Measurements from ENCODE around the gene ARID2.

Gene ARID2

DNA sequence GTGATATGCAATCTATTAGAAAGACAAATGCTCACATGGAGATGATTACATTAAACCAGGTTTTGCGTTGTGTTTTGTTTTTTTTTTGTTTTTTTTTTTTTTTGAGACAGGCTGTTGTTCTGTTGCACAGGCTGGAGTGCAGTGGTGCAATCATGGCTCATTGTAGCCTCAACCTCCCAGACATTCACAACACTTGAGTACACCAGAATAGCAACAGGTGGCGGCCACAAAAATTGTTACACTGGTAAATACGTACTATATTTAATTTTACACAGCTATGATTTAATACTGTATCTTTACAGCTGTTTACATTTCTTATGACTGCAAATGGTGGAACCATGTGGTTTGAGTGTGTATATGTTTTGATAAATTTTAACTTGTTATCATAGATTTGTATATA is 200.9 kb downstream of the ARID2 start:
- Histone ChIP-seq H3K9ac (ENCODE audit: low read length) (no peak overlapping the region), H3K4me3 (ENCODE audit: low read length) (no peak overlapping the region), H3K27me3 (ENCODE audit: control insufficient read depth, insufficient read depth, low read length) (no peaks in the 10 kb centered on the region), H3K4me1 (ENCODE audit: control insufficient read depth, insufficient read depth, low read length) (peaks cover 5% of the 10 kb centered on the region), H3K27ac (ENCODE audit: low read depth, low read length) (no peak overlapping the region), H3K36me3 (ENCODE audit: control insufficient read depth, insufficient read depth, low read length) (peaks cover 12% of the 10 kb centered on the region)

DNA sequence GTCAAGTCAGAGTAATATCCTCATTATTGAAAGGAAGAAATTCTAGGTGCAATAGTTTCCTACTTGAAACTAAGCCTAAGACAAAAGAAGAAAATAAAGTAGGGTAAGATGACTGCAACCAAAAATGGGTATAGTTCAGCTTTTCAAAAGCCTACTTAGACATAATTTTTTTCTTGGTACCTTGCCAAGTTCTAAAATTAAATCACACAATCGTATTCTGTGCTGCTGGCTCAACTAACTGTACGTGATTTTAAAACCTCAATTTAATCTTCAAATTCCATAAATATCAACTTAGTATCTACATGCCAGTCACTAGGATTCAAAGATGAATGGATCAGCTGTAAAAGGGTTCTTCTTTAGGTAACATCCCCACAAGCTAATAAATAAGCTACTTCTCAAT is 204.0 kb downstream of the ARID2 start:
- Histone ChIP-seq H3K4me1 (ENCODE audit: control insufficient read depth, insufficient read depth, low read length) (peaks cover 5% of the 10 kb centered on the region), H3K9ac (ENCODE audit: low read length) (no peak overlapping the region), H3K4me3 (ENCODE audit: low read length) (no peak overlapping the region), H3K36me3 (ENCODE audit: control insufficient read depth, insufficient read depth, low read length) (peaks cover 5% of the 10 kb centered on the region), H3K27ac (ENCODE audit: low read depth, low read length) (no peak overlapping the region), H3K27me3 (ENCODE audit: control insufficient read depth, insufficient read depth, low read length) (no peaks in the 10 kb centered on the region)

GRCh38 chr12:45934956-45935355 is 205.4 kb downstream of the ARID2 start:
- Histone ChIP-seq H3K4me1 (ENCODE audit: control insufficient read depth, insufficient read depth, low read length) (peaks cover 5% of the 10 kb centered on the region), H3K4me3 (ENCODE audit: low read length) (no peak overlapping the region), H3K27me3 (ENCODE audit: control insufficient read depth, insufficient read depth, low read length) (no peaks in the 10 kb centered on the region), H3K36me3 (ENCODE audit: control insufficient read depth, insufficient read depth, low read length) (peaks cover 5% of the 10 kb centered on the region), H3K27ac (ENCODE audit: low read depth, low read length) (no peak overlapping the region), H3K9ac (ENCODE audit: low read length) (no peak overlapping the region)

DNA sequence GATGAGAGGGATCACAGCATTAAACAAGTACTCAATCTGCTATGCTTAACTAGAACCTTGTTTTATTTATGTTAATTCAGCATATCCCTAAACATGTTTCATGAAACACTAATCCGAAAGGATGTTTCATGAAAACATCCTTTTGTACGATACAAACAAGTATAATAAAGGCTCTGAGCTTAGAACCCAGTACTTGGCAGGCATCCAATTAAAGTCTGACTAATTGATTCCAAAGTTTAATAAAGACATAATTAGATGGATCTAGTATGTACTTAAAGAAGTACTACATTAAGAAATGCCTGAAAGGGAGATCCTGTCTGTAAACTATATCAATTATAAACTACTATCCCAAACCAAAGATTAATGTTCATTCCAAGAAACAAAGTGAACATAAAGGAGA is 209.1 kb downstream of the ARID2 start:
- Histone ChIP-seq H3K4me3 (ENCODE audit: low read length) (no peak overlapping the region), H3K27me3 (ENCODE audit: control insufficient read depth, insufficient read depth, low read length) (no peaks in the 10 kb centered on the region), H3K9ac (ENCODE audit: low read length) (no peak overlapping the region), H3K4me1 (ENCODE audit: control insufficient read depth, insufficient read depth, low read length) (peaks cover 3% of the 10 kb centered on the region), H3K36me3 (ENCODE audit: control insufficient read depth, insufficient read depth, low read length) (peaks cover 3% of the 10 kb centered on the region), H3K27ac (ENCODE audit: low read depth, low read length) (no peak overlapping the region)

GRCh38 chr12:45939759-45940158 is 210.3 kb downstream of the ARID2 start:
- Histone ChIP-seq H3K4me3 (ENCODE audit: low read length) (no peak overlapping the region), H3K27ac (ENCODE audit: low read depth, low read length) (no peak overlapping the region), H3K4me1 (ENCODE audit: control insufficient read depth, insufficient read depth, low read length) (no peaks in the 10 kb centered on the region), H3K9ac (ENCODE audit: low read length) (no peak overlapping the region), H3K36me3 (ENCODE audit: control insufficient read depth, insufficient read depth, low read length) (peaks cover 6% of the 10 kb centered on the region), H3K27me3 (ENCODE audit: control insufficient read depth, insufficient read depth, low read length) (no peaks in the 10 kb centered on the region)

DNA sequence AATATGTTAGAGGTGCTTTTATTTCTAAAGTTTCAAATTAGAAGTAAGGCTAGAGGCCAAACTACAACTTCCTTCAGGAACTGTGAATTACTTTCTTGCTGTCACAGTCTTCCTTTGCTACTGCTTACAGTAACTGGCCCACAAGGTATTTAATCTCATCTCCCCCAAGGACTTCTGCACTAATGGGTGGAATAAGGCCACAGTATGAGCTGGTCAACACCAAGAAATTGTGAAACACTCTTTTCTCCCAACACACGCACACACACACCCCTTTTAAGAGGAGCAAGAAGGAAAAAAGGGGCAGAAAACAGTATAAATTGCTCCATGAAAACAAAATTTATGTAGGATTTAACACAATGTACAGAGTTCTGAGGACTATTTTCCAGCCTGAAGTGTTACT is 215.3 kb downstream of the ARID2 start:
- Histone ChIP-seq H3K9ac (ENCODE audit: low read length) (no peak overlapping the region), H3K27me3 (ENCODE audit: control insufficient read depth, insufficient read depth, low read length) (no peaks in the 10 kb centered on the region), H3K4me3 (ENCODE audit: low read length) (no peak overlapping the region), H3K4me1 (ENCODE audit: control insufficient read depth, insufficient read depth, low read length) (no peaks in the 10 kb centered on the region), H3K36me3 (ENCODE audit: control insufficient read depth, insufficient read depth, low read length) (peaks cover 14% of the 10 kb centered on the region), H3K27ac (ENCODE audit: low read depth, low read length) (no peak overlapping the region)

- no peak overlapping the region for H3K4me3 ChIP-seq (ENCODE audit: low read length)
- H3K36me3 ChIP-seq (ENCODE audit: control insufficient read depth, insufficient read depth, low read length): peaks cover 14% of the 10 kb centered on the region
- H3K4me1 ChIP-seq (ENCODE audit: control insufficient read depth, insufficient read depth, low read length): no peaks in the 10 kb centered on the region
- no peak overlapping the region for H3K27ac ChIP-seq (ENCODE audit: low read depth, low read length)
- H3K9ac ChIP-seq (ENCODE audit: low read length): no peak overlapping the region
- H3K27me3 ChIP-seq (ENCODE audit: control insufficient read depth, insufficient read depth, low read length): no peaks in the 10 kb centered on the region
These were observed 216.9 kb downstream of the ARID2 start for GRCh38 chr12:45946435-45946834.

GRCh38 chr12:45948546-45948945 is 219.0 kb downstream of the ARID2 start:
- no peak overlapping the region for H3K27ac ChIP-seq (ENCODE audit: low read depth, low read length)
- no peaks in the 10 kb centered on the region for H3K4me1 ChIP-seq (ENCODE audit: control insufficient read depth, insufficient read depth, low read length)
- H3K36me3 ChIP-seq (ENCODE audit: control insufficient read depth, insufficient read depth, low read length): peaks cover 11% of the 10 kb centered on the region
- no peak overlapping the region for H3K9ac ChIP-seq (ENCODE audit: low read length)
- no peak overlapping the region for H3K4me3 ChIP-seq (ENCODE audit: low read length)
- H3K27me3 ChIP-seq (ENCODE audit: control insufficient read depth, insufficient read depth, low read length): no peaks in the 10 kb centered on the region

Data from rectal smooth muscle tissue (tissue), 1 donor.